ENCODE measurements around the gene PMVK. TPM values are rescaled to one million over a fixed set of nuclear protein-coding genes. Genes with fewer than 3 reads are reported as not detected.
A peak's percentile ranks its signal among the peaks of the same experiment; 100 is the strongest.

Gene PMVK
- total and polyA plus RNA-seq, 2 experiments from 2014 or later: 12.5 to 53.5 TPM

- Histone ChIP-seq H3K9me2 (replicated peaks; ENCODE audit: insufficient read depth) (no peaks in the 10 kb centered on the region), H3K36me3 (replicated peaks; ENCODE audit: insufficient read depth, low read depth) (no peaks in the 10 kb centered on the region), H2AFZ (no peak overlapping the region), H3K4me1 (ENCODE audit: insufficient read depth) (no peaks in the 10 kb centered on the region), H3K27me3 (no peaks in the 10 kb centered on the region), H3K4me3 (no peak overlapping the region), H3K9me3 (ENCODE audit: low read depth) (no peaks in the 10 kb centered on the region), H3K27ac (peak overlapping the region; percentile 31), H4K20me1 (ENCODE audit: insufficient read depth, poor library complexity, severe bottlenecking) (no peaks in the 10 kb centered on the region), H3K4me2 (no peak overlapping the region), H3K79me2 (no peaks in the 10 kb centered on the region)
- no peak for DNase-seq (ENCODE audit: low spot score)
- TF ChIP-seq, protein P1, sequence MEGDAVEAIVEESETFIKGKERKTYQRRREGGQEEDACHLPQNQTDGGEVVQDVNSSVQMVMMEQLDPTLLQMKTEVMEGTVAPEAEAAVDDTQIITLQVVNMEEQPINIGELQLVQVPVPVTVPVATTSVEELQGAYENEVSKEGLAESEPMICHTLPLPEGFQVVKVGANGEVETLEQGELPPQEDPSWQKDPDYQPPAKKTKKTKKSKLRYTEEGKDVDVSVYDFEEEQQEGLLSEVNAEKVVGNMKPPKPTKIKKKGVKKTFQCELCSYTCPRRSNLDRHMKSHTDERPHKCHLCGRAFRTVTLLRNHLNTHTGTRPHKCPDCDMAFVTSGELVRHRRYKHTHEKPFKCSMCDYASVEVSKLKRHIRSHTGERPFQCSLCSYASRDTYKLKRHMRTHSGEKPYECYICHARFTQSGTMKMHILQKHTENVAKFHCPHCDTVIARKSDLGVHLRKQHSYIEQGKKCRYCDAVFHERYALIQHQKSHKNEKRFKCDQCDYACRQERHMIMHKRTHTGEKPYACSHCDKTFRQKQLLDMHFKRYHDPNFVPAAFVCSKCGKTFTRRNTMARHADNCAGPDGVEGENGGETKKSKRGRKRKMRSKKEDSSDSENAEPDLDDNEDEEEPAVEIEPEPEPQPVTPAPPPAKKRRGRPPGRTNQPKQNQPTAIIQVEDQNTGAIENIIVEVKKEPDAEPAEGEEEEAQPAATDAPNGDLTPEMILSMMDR (IDR thresholded peaks at IDR 0.05; ENCODE audit: poor library complexity): no peak
- 89% methylated on average over 15 of the region's 15 CpGs for WGBS (ENCODE audit: low lambda C conversion rate, missing lambda C conversion rate)
Measured at GRCh38 chr1:154883919-154884868, 52.3 kb downstream of the PMVK start.

GRCh38 chr1:154881820-154882535 is 54.5 kb downstream of the PMVK start:
- Histone ChIP-seq H2AFZ (no peak overlapping the region), H3K4me3 (no peak overlapping the region), H4K20me1 (ENCODE audit: insufficient read depth, poor library complexity, severe bottlenecking) (no peaks in the 10 kb centered on the region), H3K9me3 (ENCODE audit: low read depth) (no peaks in the 10 kb centered on the region), H3K79me2 (no peaks in the 10 kb centered on the region), H3K4me1 (ENCODE audit: insufficient read depth) (peaks cover 7% of the 10 kb centered on the region), H3K27ac (no peak overlapping the region), H3K4me2 (no peak overlapping the region), H3K9me2 (replicated peaks; ENCODE audit: insufficient read depth) (no peaks in the 10 kb centered on the region), H3K36me3 (replicated peaks; ENCODE audit: insufficient read depth, low read depth) (no peaks in the 10 kb centered on the region), H3K27me3 (no peaks in the 10 kb centered on the region)
- WGBS (ENCODE audit: low lambda C conversion rate, missing lambda C conversion rate): 74% methylated on average over 10 of the region's 10 CpGs
- DNase-seq (ENCODE audit: low spot score): no peak
- no peak for TF ChIP-seq EZH2phosphoT487 (IDR thresholded peaks at IDR 0.05; ENCODE audit: low read depth, severe bottlenecking, unreplicated experiment)
- TF ChIP-seq EZH2 (IDR thresholded peaks at IDR 0.05; ENCODE audit: borderline replicate concordance): no peak
- TF ChIP-seq, protein P1 (IDR thresholded peaks at IDR 0.05; ENCODE audit: poor library complexity): no peak

DNA sequence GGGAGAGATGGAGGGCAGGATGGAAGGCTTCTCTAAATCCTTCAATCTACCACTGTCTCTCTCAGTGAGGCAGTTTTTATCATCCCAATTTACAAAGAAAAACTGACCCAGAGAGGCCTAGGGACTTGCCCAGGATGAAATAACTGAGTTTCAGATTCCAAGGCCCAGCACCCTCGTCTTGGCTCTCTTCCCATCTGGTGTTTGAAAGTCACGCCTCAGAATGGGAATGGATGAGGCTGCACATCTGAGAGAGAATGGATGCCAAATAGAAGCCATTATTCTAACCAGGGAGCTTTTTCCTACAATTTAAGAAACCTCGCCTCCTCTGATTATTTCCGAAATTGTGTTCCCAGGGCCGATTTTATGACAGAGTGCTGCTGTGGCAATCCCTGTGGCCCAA is 55.8 kb downstream of the PMVK start:
- H3K9me2 ChIP-seq (replicated peaks; ENCODE audit: insufficient read depth): no peaks in the 10 kb centered on the region
- TF ChIP-seq, protein P1 (IDR thresholded peaks at IDR 0.05; ENCODE audit: poor library complexity): no peak
- no peak for TF ChIP-seq EZH2phosphoT487 (IDR thresholded peaks at IDR 0.05; ENCODE audit: low read depth, severe bottlenecking, unreplicated experiment)
- no peak for TF ChIP-seq EZH2 (IDR thresholded peaks at IDR 0.05; ENCODE audit: borderline replicate concordance)
- H3K4me2 ChIP-seq: no peak overlapping the region
- H3K27ac ChIP-seq: no peak overlapping the region
- WGBS (ENCODE audit: low lambda C conversion rate, missing lambda C conversion rate): 76% methylated on average over 5 of the region's 5 CpGs
- DNase-seq (ENCODE audit: low spot score): no peak
- H2AFZ ChIP-seq: no peak overlapping the region
- H3K79me2 ChIP-seq: no peaks in the 10 kb centered on the region
- H3K27me3 ChIP-seq: no peaks in the 10 kb centered on the region
- no peaks in the 10 kb centered on the region for H3K9me3 ChIP-seq (ENCODE audit: low read depth)
- peaks cover 7% of the 10 kb centered on the region for H3K4me1 ChIP-seq (ENCODE audit: insufficient read depth)
- H4K20me1 ChIP-seq (ENCODE audit: insufficient read depth, poor library complexity, severe bottlenecking): no peaks in the 10 kb centered on the region
- no peak overlapping the region for H3K4me3 ChIP-seq
- H3K36me3 ChIP-seq (replicated peaks; ENCODE audit: insufficient read depth, low read depth): no peaks in the 10 kb centered on the region
